GM19395 (cell line): ENCODE results near the gene CRYBA4.
A peak's percentile ranks its signal among the peaks of the same experiment; 100 is the strongest.

Experiments
- ATAC-seq: cut with Tn5 transposase; IDR thresholded peaks from one replicate; pipeline ENCODE4 v1.9.1; 2021; ENCODE audit warnings: mild to moderate bottlenecking, moderate library complexity; ENCODE audit not compliant: unreplicated experiment

The CRYBA4 gene

GRCh38 chr22:26658671-26659478, 37.1 kb downstream of the CRYBA4 start:
- peak; percentile 81 for ATAC-seq

- no peak for ATAC-seq
Measured at GRCh38 chr22:26660356-26660755, 38.6 kb downstream of the CRYBA4 start.

GRCh38 chr22:26660961-26661578, 39.3 kb downstream of the CRYBA4 start:
- ATAC-seq = no peak

- no peak for ATAC-seq
Measured at GRCh38 chr22:26662160-26662559, 40.4 kb downstream of the CRYBA4 start.

GRCh38 chr22:26663374-26663923, 41.7 kb downstream of the CRYBA4 start:
- ATAC-seq = no peak

- peak; percentile 26 for ATAC-seq
Measured at GRCh38 chr22:26665813-26666231, 44.1 kb downstream of the CRYBA4 start.

GRCh38 chr22:26667140-26667539, 45.4 kb downstream of the CRYBA4 start:
- ATAC-seq = no peak

- ATAC-seq = no peak
Measured at GRCh38 chr22:26669060-26669481, 47.3 kb downstream of the CRYBA4 start.

- no peak for ATAC-seq
Measured at GRCh38 chr22:26670459-26670858, 48.7 kb downstream of the CRYBA4 start.

- ATAC-seq = peak; percentile 29
Measured at GRCh38 chr22:26671317-26672059, 49.7 kb downstream of the CRYBA4 start.

GRCh38 chr22:26672060-26672471, 50.3 kb downstream of the CRYBA4 start:
- peak; percentile 22 for ATAC-seq

- ATAC-seq = peak; percentile 70
Measured at GRCh38 chr22:26672590-26673468, 51.1 kb downstream of the CRYBA4 start.

- ATAC-seq = no peak
Measured at GRCh38 chr22:26673486-26673885, 51.7 kb downstream of the CRYBA4 start.

GRCh38 chr22:26674211-26675190, 52.7 kb downstream of the CRYBA4 start:
- no peak for ATAC-seq

- ATAC-seq = no peak
Measured at GRCh38 chr22:26675687-26676268, 54.0 kb downstream of the CRYBA4 start.

GRCh38 chr22:26677217-26677616, 55.5 kb downstream of the CRYBA4 start:
- ATAC-seq = no peak

GRCh38 chr22:26679003-26679629, 57.4 kb downstream of the CRYBA4 start:
- ATAC-seq = no peak
